ENCODE results near the gene TNS3.

DNA sequence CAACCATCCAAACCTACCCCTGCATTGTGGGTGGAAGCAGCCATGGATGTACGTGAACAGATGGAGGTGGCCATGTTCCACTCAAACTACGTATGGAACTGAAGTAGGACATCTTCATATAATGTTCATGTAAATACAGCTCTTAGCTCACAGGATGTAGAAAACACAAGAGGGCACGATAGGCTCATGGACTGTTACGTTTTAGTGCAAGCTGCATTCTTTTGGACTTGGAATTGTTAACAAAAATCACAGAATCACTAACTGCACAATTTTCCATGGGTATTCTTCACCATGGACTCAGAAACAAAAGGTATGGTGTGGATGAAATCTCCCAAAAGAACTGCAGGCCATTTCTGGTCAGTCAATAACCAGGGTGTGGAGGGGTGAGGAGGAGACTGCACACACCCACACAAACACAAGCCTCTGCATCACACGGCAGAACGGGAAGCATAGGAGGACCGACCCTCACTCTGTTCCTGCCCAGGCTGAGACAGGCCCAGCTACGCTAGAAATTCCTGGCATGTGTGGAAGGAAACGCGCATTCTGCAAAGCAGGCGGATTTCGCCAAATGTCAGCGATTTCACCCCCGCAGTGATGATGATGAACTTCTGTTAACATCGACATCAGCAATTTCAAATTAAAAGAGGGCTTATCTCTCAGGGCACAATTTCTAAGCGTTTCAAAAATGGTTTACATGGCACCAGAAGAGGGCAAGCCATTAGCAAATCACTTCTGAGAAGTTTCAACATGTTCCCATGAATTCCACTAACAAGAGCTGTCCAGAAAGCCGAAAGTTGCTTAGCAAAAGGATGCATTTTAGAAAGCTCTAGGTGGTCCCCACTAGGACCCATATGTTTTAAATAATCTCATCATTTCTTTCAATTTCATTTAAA is 149.0 kb downstream of the TNS3 start:
- TF ChIP-seq, protein P1, sequence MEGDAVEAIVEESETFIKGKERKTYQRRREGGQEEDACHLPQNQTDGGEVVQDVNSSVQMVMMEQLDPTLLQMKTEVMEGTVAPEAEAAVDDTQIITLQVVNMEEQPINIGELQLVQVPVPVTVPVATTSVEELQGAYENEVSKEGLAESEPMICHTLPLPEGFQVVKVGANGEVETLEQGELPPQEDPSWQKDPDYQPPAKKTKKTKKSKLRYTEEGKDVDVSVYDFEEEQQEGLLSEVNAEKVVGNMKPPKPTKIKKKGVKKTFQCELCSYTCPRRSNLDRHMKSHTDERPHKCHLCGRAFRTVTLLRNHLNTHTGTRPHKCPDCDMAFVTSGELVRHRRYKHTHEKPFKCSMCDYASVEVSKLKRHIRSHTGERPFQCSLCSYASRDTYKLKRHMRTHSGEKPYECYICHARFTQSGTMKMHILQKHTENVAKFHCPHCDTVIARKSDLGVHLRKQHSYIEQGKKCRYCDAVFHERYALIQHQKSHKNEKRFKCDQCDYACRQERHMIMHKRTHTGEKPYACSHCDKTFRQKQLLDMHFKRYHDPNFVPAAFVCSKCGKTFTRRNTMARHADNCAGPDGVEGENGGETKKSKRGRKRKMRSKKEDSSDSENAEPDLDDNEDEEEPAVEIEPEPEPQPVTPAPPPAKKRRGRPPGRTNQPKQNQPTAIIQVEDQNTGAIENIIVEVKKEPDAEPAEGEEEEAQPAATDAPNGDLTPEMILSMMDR (IDR thresholded peaks at IDR 0.05) = no peak
- TF ChIP-seq POLR2A (IDR thresholded peaks at IDR 0.05) = no peak
